ENCODE measurements around the gene GPR52.

GPR52 gene

GRCh38 chr1:174466607-174467006 lies 18.8 kb downstream of the GPR52 start:
- DNase-seq = no peak

- DNase-seq = no peak
Measured at GRCh38 chr1:174469052-174469451, 21.3 kb downstream of the GPR52 start.

- no peak for DNase-seq
Measured at GRCh38 chr1:174469687-174470086, 21.9 kb downstream of the GPR52 start.

- no peak for DNase-seq
Measured at GRCh38 chr1:174479281-174479680, 31.5 kb downstream of the GPR52 start.

GRCh38 chr1:174480324-174480723 lies 32.6 kb downstream of the GPR52 start:
- DNase-seq = no peak

- no peak for DNase-seq
Measured at GRCh38 chr1:174491606-174492005, 43.8 kb downstream of the GPR52 start.

- no peak for DNase-seq
Measured at GRCh38 chr1:174497478-174497877, 49.7 kb downstream of the GPR52 start.

All from nucleus accumbens (tissue), 56 donors.